ENCODE measurements around the gene THAP6. TPM values are rescaled to one million over a fixed set of nuclear protein-coding genes. Genes with fewer than 3 reads are reported as not detected.

Gene THAP6
- total and polyA plus RNA-seq, 2 of the 8 experiments (the other 6 are each of a cell fraction or from before 2014, with no cell fraction given) = 3.3 to 9.7 TPM

DNA sequence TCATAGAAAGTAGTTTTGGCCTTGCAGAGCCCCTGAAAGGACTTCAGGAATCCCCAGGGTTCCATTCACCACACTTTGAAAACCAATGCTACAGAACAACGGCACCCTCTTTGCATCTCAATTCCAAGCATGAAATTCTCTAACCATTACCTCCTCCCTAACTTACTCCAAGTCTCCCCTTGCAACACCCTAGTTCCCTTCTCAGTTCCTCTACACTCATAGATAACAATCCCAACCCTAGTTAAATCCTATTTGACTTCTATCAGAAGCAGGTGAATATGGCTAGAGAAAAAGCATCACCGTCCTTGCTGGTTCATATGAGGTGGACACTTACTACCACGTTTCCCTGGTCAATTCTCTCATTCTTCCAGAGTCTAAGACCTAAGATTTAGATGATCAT is 2.4 kb upstream of the THAP6 start (continued):
- TF ChIP-seq GTF2F1 (IDR thresholded peaks at IDR 0.05; ENCODE audit: borderline replicate concordance, low read depth, low read length) = no peak
- TF ChIP-seq ASH2L (IDR thresholded peaks at IDR 0.05; ENCODE audit: low read length) = no peak
- TF ChIP-seq TCF12 (IDR thresholded peaks at IDR 0.05; ENCODE audit: low read depth, low read length) = no peak
- no peak for TF ChIP-seq GABPA (IDR thresholded peaks at IDR 0.05; ENCODE audit: borderline replicate concordance, insufficient read depth, low read length)
- TF ChIP-seq, protein P1, sequence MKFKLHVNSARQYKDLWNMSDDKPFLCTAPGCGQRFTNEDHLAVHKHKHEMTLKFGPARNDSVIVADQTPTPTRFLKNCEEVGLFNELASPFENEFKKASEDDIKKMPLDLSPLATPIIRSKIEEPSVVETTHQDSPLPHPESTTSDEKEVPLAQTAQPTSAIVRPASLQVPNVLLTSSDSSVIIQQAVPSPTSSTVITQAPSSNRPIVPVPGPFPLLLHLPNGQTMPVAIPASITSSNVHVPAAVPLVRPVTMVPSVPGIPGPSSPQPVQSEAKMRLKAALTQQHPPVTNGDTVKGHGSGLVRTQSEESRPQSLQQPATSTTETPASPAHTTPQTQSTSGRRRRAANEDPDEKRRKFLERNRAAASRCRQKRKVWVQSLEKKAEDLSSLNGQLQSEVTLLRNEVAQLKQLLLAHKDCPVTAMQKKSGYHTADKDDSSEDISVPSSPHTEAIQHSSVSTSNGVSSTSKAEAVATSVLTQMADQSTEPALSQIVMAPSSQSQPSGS (IDR thresholded peaks at IDR 0.05; ENCODE audit: low read length) = no peak
- no peak for TF ChIP-seq KDM5A (IDR thresholded peaks at IDR 0.05; ENCODE audit: low read length)
